Neural cell (in vitro differentiated cells): Measurements from ENCODE around the gene CACNA1S.

Experiments
- EP300 ChIP-seq: fragments of 450-650 bp; conservative IDR thresholded peaks from 2 replicates; pipeline ENCODE4 v1.6.1; 2014; ENCODE audit warnings: antibody characterized with exemption, mild to moderate bottlenecking, moderate library complexity; ENCODE audit not compliant: poor library complexity, severe bottlenecking
- EZH2 ChIP-seq: fragments of 200-600, 300-800 bp; shearing (Covaris generic), sonication (generic); IDR thresholded peaks from 2 replicates; pipeline ENCODE4 v1.6.1; 2014; ENCODE audit warnings: antibody characterized with exemption, low read length, borderline replicate concordance, mild to moderate bottlenecking; ENCODE audit not compliant: insufficient read depth, poor library complexity, severe bottlenecking
- POLR2AphosphoS5 ChIP-seq: IDR thresholded peaks from 2 replicates; pipeline ENCODE4 v1.6.1; 2012
- RAD21 ChIP-seq: fragments of 450-650 bp; conservative IDR thresholded peaks from 2 replicates; pipeline ENCODE4 v1.6.1; 2014; ENCODE audit warnings: antibody characterized with exemption, mild to moderate bottlenecking, moderate library complexity
- SMC3 ChIP-seq: fragments of 450-650 bp; conservative IDR thresholded peaks from 2 replicates; pipeline ENCODE4 v1.6.1; 2014; ENCODE audit warnings: antibody characterized with exemption, mild to moderate bottlenecking, moderate library complexity; ENCODE audit not compliant: poor library complexity
- TAF1 ChIP-seq: IDR thresholded peaks from 2 replicates; pipeline ENCODE4 v1.6.1; 2012; ENCODE audit warnings: low read depth
- TF ChIP-seq, protein P1 (sequence below): fragments of 450-650 bp; IDR thresholded peaks from 2 replicates; pipeline ENCODE4 v1.5.1; 2014; ENCODE audit warnings: antibody characterized with exemption, mild to moderate bottlenecking, moderate library complexity; ENCODE audit not compliant: poor library complexity, severe bottlenecking
- TF ChIP-seq, protein P2 (sequence below): IDR thresholded peaks from 2 replicates; pipeline ENCODE4 v1.6.1; 2012; ENCODE audit warnings: borderline replicate concordance

GRCh38 chr1:201013031-201013485 is 99.2 kb downstream of the CACNA1S start:
- TF ChIP-seq EZH2 (no peak), POLR2AphosphoS5 (no peak), EP300 (no peak), TAF1 (no peak), RAD21 (no peak), SMC3 (no peak)
- TF ChIP-seq, protein P1, sequence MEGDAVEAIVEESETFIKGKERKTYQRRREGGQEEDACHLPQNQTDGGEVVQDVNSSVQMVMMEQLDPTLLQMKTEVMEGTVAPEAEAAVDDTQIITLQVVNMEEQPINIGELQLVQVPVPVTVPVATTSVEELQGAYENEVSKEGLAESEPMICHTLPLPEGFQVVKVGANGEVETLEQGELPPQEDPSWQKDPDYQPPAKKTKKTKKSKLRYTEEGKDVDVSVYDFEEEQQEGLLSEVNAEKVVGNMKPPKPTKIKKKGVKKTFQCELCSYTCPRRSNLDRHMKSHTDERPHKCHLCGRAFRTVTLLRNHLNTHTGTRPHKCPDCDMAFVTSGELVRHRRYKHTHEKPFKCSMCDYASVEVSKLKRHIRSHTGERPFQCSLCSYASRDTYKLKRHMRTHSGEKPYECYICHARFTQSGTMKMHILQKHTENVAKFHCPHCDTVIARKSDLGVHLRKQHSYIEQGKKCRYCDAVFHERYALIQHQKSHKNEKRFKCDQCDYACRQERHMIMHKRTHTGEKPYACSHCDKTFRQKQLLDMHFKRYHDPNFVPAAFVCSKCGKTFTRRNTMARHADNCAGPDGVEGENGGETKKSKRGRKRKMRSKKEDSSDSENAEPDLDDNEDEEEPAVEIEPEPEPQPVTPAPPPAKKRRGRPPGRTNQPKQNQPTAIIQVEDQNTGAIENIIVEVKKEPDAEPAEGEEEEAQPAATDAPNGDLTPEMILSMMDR: no peak
- TF ChIP-seq, protein P2, sequence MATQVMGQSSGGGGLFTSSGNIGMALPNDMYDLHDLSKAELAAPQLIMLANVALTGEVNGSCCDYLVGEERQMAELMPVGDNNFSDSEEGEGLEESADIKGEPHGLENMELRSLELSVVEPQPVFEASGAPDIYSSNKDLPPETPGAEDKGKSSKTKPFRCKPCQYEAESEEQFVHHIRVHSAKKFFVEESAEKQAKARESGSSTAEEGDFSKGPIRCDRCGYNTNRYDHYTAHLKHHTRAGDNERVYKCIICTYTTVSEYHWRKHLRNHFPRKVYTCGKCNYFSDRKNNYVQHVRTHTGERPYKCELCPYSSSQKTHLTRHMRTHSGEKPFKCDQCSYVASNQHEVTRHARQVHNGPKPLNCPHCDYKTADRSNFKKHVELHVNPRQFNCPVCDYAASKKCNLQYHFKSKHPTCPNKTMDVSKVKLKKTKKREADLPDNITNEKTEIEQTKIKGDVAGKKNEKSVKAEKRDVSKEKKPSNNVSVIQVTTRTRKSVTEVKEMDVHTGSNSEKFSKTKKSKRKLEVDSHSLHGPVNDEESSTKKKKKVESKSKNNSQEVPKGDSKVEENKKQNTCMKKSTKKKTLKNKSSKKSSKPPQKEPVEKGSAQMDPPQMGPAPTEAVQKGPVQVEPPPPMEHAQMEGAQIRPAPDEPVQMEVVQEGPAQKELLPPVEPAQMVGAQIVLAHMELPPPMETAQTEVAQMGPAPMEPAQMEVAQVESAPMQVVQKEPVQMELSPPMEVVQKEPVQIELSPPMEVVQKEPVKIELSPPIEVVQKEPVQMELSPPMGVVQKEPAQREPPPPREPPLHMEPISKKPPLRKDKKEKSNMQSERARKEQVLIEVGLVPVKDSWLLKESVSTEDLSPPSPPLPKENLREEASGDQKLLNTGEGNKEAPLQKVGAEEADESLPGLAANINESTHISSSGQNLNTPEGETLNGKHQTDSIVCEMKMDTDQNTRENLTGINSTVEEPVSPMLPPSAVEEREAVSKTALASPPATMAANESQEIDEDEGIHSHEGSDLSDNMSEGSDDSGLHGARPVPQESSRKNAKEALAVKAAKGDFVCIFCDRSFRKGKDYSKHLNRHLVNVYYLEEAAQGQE: no peak
